Measurements from ENCODE around the gene PSIP1. TPM values are rescaled to one million over a fixed set of nuclear protein-coding genes. Genes with fewer than 3 reads are reported as not detected.

Gene PSIP1
- total and polyA plus RNA-seq, 8 donors = 32.7 to 211 (median 168) TPM

GRCh38 chr9:15475923-15476536 is 34.7 kb downstream of the PSIP1 start:
- H3K27ac ChIP-seq = no peak overlapping the region
- H3K36me3 ChIP-seq = peaks cover 0 to 51% of the 10 kb centered on the region in 2 donors
- no peak for TF ChIP-seq CTCF (IDR thresholded peaks at IDR 0.05)
- no peak for DNase-seq
- no peaks in the 10 kb centered on the region for H3K27me3 ChIP-seq
- ATAC-seq = no peak
- H3K9me3 ChIP-seq = no peaks in the 10 kb centered on the region
- intact Hi-C loops (cut with DNase I) = no loop called here
- no peak overlapping the region for H3K4me3 ChIP-seq
- H3K4me1 ChIP-seq = no peaks in the 10 kb centered on the region

- Histone ChIP-seq H3K4me3 (no peak overlapping the region), H3K27me3 (no peaks in the 10 kb centered on the region), H3K4me1 (no peaks in the 10 kb centered on the region), H3K27ac (no peak overlapping the region), H3K36me3 (peaks cover 0 to 67% of the 10 kb centered on the region in 2 donors), H3K9me3 (no peaks in the 10 kb centered on the region)
- ATAC-seq (no peak), DNase-seq (no peak)
- no peak for TF ChIP-seq CTCF (IDR thresholded peaks at IDR 0.05)
- intact Hi-C loops (cut with DNase I) = no loop called here
Observed at GRCh38 chr9:15469862-15470261, 40.9 kb downstream of the PSIP1 start.

GRCh38 chr9:15469406-15469805 is 41.4 kb downstream of the PSIP1 start:
- intact Hi-C loops (cut with DNase I) = no loop called here
- no peaks in the 10 kb centered on the region for H3K4me1 ChIP-seq
- no peak for DNase-seq
- no peak for ATAC-seq
- no peak overlapping the region for H3K27ac ChIP-seq
- peaks cover 0 to 71% of the 10 kb centered on the region in 2 donors for H3K36me3 ChIP-seq
- H3K4me3 ChIP-seq = no peak overlapping the region
- no peaks in the 10 kb centered on the region for H3K27me3 ChIP-seq
- TF ChIP-seq CTCF (IDR thresholded peaks at IDR 0.05) = no peak
- no peaks in the 10 kb centered on the region for H3K9me3 ChIP-seq

GRCh38 chr9:15468145-15468544 is 42.6 kb downstream of the PSIP1 start:
- Histone ChIP-seq H3K27me3 (no peaks in the 10 kb centered on the region), H3K36me3 (peaks cover 0 to 77% of the 10 kb centered on the region in 2 donors), H3K27ac (no peak overlapping the region), H3K4me1 (no peaks in the 10 kb centered on the region), H3K9me3 (no peaks in the 10 kb centered on the region), H3K4me3 (no peak overlapping the region)
- no peak for TF ChIP-seq CTCF (IDR thresholded peaks at IDR 0.05)
- no peak for ATAC-seq
- intact Hi-C loops (cut with DNase I) = no loop called here
- no peak for DNase-seq

- ATAC-seq = no peak
- TF ChIP-seq CTCF (IDR thresholded peaks at IDR 0.05) = no peak
- Histone ChIP-seq H3K4me3 (no peak overlapping the region), H3K27me3 (no peaks in the 10 kb centered on the region), H3K9me3 (no peaks in the 10 kb centered on the region), H3K36me3 (peaks cover 4 to 95% of the 10 kb centered on the region in 2 donors), H3K4me1 (no peaks in the 10 kb centered on the region), H3K27ac (no peak overlapping the region)
- intact Hi-C loops (cut with DNase I) = no loop called here
- DNase-seq = no peak
Observed at GRCh38 chr9:15461601-15462000, 49.2 kb downstream of the PSIP1 start.
